Central memory CD4-positive, alpha-beta T cell (primary cell): Measurements from ENCODE around the gene FAM184A.
"Not testable (repeated sequence)": the region's sequence is repeated elsewhere in the genome, so short reads cannot be mapped to it uniquely, and the experiment has no call there.

ENCODE experiments used
- DNase-seq: peaks from one replicate; pipeline ENCODE4 v3.0.0; 2022

The FAM184A gene

GRCh38 chr6:119097815-119098361 lies 19.4 kb upstream of the FAM184A start:
- not testable (repeated sequence) for DNase-seq

GRCh38 chr6:119096721-119097565 lies 18.5 kb upstream of the FAM184A start:
- no peak for DNase-seq

- no peak for DNase-seq
These were observed 11.8 kb upstream of the FAM184A start for GRCh38 chr6:119090256-119090655.

GRCh38 chr6:119084784-119085183 lies 6.3 kb upstream of the FAM184A start:
- no peak for DNase-seq

- DNase-seq: no peak
These were observed 4.5 kb upstream of the FAM184A start for GRCh38 chr6:119083007-119083406.

- DNase-seq: no peak
These were observed 882 bp upstream of the FAM184A start for GRCh38 chr6:119079283-119079809.

GRCh38 chr6:119077643-119078375 lies 655 bp downstream of the FAM184A start:
- DNase-seq: peak; percentile 51

GRCh38 chr6:119077391-119077642 lies 1.1 kb downstream of the FAM184A start:
- no peak for DNase-seq

- peak; percentile 43 for DNase-seq
These were observed 1.7 kb downstream of the FAM184A start for GRCh38 chr6:119076576-119077390.

- no peak for DNase-seq
These were observed 2.3 kb downstream of the FAM184A start for GRCh38 chr6:119076173-119076572.

GRCh38 chr6:119075200-119075981 lies 3.1 kb downstream of the FAM184A start:
- DNase-seq: no peak

GRCh38 chr6:119073307-119074051 lies 5.0 kb downstream of the FAM184A start:
- no peak for DNase-seq

- no peak for DNase-seq
These were observed 6.9 kb downstream of the FAM184A start for GRCh38 chr6:119071576-119071975.

- DNase-seq: no peak
These were observed 11.4 kb downstream of the FAM184A start for GRCh38 chr6:119067091-119067490.

GRCh38 chr6:119066517-119066916 lies 11.9 kb downstream of the FAM184A start:
- no peak for DNase-seq

- no peak for DNase-seq
These were observed 12.5 kb downstream of the FAM184A start for GRCh38 chr6:119065955-119066354.

GRCh38 chr6:119065382-119065781 lies 13.1 kb downstream of the FAM184A start:
- DNase-seq: no peak

GRCh38 chr6:119063491-119063890 lies 15.0 kb downstream of the FAM184A start:
- no peak for DNase-seq

GRCh38 chr6:119061215-119061614 lies 17.2 kb downstream of the FAM184A start:
- no peak for DNase-seq

- DNase-seq: no peak
These were observed 18.1 kb downstream of the FAM184A start for GRCh38 chr6:119060255-119060907.

GRCh38 chr6:119055069-119055468 lies 23.4 kb downstream of the FAM184A start:
- DNase-seq: no peak
